HG02870 (cell line): ENCODE measurements around the gene PSMA7.
"Not testable (repeated sequence)": the region's sequence is repeated elsewhere in the genome, so short reads cannot be mapped to it uniquely, and the experiment has no call there.

ENCODE experiments used
- ATAC-seq: cut with Tn5 transposase; IDR thresholded peaks from one replicate; pipeline ENCODE4 v1.9.1; 2021; ENCODE audit warnings: mild to moderate bottlenecking, moderate library complexity; ENCODE audit not compliant: unreplicated experiment

PSMA7 gene

DNA sequence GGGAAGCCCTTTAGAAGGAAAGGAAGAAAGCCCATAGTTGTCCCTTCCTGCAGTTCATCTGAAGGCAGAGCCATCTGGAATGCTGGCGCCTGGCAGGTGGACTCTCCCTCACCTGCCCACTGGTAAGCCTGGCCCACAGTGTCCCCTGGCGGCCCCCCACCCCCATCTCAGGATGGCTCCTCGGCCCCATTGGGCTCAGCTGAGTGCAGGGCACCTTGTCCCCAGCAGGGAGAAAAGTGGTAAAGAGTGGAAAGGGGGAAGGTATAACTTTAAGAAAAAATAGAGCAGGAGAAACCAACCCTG is 13.0 kb upstream of the PSMA7 start:
- no peak for ATAC-seq

- no peak for ATAC-seq
These were observed 12.4 kb upstream of the PSMA7 start for GRCh38 chr20:62155428-62156253.

- no peak for ATAC-seq
These were observed 8.7 kb upstream of the PSMA7 start for GRCh38 chr20:62151835-62152364.

GRCh38 chr20:62151225-62151624 is 8.0 kb upstream of the PSMA7 start:
- no peak for ATAC-seq

DNA sequence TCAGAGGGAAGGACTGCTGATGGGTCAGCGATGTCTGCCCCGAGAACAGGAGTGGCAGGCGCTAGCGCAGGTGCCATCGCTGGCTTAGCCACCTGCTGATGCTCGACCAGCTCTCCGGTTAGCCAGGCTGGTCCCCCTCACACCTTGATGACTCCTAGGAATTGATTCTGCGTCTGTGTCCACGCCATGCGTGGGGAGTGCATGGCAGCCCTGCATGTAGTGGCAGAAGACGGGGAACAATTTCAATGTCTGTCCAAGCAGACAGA is 7.0 kb upstream of the PSMA7 start:
- no peak for ATAC-seq

- no peak for ATAC-seq
These were observed 6.5 kb upstream of the PSMA7 start for GRCh38 chr20:62149532-62150309.

- ATAC-seq = no peak
These were observed 5.7 kb upstream of the PSMA7 start for GRCh38 chr20:62148908-62149314.

DNA sequence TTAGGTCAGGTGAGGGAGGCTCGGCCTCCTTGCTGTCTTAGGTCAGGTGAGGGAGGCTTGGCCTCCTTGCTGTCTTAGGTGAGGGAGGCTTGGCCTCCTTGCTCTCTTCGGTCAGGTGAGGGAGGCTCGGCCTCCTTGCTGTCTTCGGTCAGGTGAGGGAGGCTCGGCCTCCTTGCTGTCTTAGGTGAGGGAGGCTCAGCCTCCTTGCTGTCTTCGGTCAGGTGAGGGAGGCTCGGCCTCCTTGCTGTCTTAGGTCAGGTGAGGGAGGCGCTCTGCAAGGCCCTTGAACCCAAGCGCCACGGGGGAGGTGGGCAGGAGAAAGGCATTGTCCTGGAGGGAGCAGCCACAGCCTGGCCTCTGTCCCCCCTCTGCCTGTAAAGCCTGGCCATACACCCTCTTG is 5.2 kb upstream of the PSMA7 start:
- not testable (repeated sequence) for ATAC-seq

GRCh38 chr20:62147528-62147927 is 4.3 kb upstream of the PSMA7 start:
- no peak for ATAC-seq

DNA sequence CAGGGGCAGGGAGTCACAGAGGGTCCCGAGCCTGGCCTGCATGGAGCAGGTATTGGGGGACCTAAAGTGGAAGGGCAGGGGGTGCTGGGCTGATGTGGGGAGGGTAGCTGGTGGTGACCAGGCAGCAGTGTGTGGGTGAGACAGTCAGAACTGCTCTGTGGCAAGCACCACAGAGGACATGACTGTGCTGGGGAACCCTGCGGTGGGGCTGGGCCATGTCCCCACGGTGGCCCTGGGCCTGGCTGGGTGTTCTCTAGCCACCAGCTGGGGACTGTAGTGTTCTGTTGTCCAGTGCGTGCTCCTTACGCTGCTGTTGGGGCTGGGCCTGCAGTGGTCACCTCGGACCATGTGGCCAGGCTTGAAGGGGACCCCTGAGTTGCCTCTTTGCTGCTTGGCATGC is 3.9 kb upstream of the PSMA7 start:
- ATAC-seq = no peak

DNA sequence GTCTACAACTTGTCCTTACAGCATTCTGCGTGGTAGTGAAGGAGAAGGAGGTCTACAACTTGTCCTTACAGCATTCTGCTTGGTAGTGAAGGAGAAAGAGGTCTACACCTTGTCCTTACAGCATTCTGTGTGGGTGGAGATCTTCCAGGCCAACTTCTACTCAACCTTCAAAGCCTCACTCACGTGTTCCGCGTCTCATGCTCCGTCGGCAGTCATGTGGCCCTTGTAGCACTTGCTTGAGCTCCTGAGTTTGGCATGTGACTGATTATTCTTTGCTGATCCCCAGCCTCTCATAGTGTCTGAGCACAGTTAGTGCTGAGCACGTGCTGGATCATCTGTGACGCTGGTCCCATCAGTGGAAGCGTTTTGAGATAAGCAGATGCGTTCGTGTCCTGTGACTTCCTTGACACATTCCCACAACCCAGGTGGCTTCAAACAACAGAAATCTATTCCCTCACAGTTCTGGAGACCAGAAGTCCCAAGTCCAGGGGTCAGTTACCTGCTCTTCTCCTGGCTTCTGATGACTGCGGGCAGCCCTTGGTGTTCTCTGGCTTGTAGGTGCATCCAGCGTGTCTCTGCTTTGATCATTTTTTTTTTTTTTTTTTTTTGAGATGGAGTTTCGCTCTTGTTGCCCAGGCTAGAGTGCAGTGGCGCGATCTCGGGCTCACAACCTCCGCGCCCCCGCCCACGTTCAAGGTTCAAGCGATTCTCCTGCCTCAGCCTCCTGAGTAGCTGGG is 3.0 kb upstream of the PSMA7 start:
- no peak for ATAC-seq

DNA sequence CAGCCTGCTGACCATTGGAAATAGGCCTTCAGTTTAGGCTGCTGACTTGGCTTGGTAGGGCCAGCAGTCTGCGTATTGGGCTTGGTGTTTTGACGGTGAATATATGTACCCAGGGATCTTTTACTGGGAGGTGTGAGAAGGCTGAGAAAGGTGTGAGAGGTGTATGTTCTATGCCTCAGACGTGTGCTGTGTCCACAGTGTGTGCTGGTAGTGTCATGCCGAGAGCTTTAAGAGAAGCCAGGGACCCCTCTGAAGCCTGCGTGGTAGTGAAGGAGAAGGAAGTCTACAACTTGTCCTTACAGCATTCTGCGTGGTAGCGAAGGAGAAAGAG is 2.5 kb upstream of the PSMA7 start:
- ATAC-seq = no peak

GRCh38 chr20:62143957-62144825 is 997 bp upstream of the PSMA7 start:
- ATAC-seq = no peak

DNA sequence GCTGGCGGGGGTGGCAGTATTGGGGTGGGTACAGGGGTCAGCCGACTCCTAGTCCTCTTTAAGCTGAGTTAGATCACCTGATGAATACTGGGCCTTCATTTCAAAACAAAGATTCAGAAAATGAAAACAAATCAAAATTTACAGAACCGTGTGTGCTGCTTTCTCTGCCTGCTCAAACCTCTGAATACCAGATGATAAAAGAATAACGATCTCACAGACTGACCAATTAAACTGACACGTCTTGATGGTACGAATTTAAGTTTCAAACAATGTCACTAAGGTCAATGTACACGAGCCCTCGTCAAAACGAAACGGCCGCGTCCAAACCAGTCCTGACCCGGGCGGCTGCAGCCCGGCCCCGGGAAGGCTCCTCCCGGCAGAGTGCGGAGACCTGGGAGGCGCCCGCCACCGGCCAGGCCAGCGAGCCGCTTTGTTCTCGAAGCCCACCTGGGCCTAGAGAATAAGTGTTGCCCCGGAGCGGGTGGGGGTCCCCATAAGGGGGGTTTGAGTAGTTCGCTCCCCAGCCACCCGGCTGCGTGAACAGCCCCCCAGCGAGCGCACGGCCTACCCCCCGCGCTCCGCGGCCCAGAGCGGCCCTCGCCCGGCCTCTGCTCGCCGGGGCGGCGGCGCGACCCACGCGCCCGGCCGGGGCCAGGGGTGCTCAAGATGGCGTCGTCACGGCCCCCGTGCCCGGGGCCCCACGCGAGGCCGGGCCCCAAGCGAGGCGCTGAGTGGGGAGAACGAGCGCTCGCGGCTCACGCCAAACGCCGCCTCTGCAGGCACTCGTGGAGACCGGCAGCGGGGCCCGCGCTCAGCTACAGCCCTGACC is 728 bp downstream of the PSMA7 start:
- ATAC-seq = peak; percentile 10

GRCh38 chr20:62141397-62142251 is 1.6 kb downstream of the PSMA7 start:
- ATAC-seq = no peak

GRCh38 chr20:62141043-62141396 is 2.2 kb downstream of the PSMA7 start:
- ATAC-seq = no peak

- no peak for ATAC-seq
These were observed 3.6 kb downstream of the PSMA7 start for GRCh38 chr20:62139636-62140035.

- ATAC-seq = no peak
These were observed 4.3 kb downstream of the PSMA7 start for GRCh38 chr20:62138912-62139311.

DNA sequence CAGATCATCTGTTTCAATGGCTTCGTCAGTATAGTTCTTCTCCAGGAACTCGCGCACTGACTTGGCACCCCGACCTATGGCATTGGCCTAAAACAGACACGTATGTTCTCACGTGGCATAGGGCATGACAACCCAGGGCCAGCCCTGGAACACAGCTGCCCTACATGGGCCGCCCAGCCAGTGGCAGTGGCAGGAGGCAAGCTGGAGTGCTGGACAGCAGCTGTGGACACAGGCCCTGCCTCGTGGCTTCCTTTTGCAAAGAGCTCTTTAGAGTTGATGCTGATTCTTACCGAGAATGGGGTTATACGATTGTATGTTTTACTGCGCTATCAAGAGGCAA is 5.0 kb downstream of the PSMA7 start:
- no peak for ATAC-seq
